Activated naive CD4-positive, alpha-beta T cell treated with anti-CD3 and anti-CD28 coated beads for 36 hours (primary cell): ENCODE results near the gene LAMA2. TPM values are rescaled to one million over a fixed set of nuclear protein-coding genes. Genes with fewer than 3 reads are reported as not detected.

Source experiments
- CTCF ChIA-PET: fragments of 350-600 bp; sonication (Branson Sonifier 250); formaldehyde crosslinking; loops from one replicate; lab custom pipeline; 2021; ENCODE audit warnings: antibody characterized with exemption; lab: Charles Lee
- DNase-seq: peaks from one replicate; pipeline ENCODE4 v3.0.0-alpha.2; 2020
- H3K27ac Mint-ChIP-seq: one replicate; pipeline ENCODE4 v1.8.0; 2021; ENCODE audit warnings: mild to moderate bottlenecking, mixed read lengths
- H3K27me3 Mint-ChIP-seq: one replicate; pipeline ENCODE4 v1.8.0; 2021; ENCODE audit warnings: low read depth, mixed read lengths
- H3K36me3 Mint-ChIP-seq: one replicate; pipeline ENCODE4 v1.8.0; 2021; ENCODE audit warnings: low read depth, mixed read lengths
- H3K4me1 Mint-ChIP-seq: one replicate; pipeline ENCODE4 v1.8.0; 2021; ENCODE audit warnings: low read depth, mixed read lengths
- H3K4me3 Mint-ChIP-seq: one replicate; pipeline ENCODE4 v1.8.0; 2021; ENCODE audit warnings: mild to moderate bottlenecking, moderate library complexity, mixed read lengths
- H3K9me3 Mint-ChIP-seq: one replicate; pipeline ENCODE4 v1.8.0; 2021; ENCODE audit warnings: mixed read lengths
- intact Hi-C: fragments of 100-400 bp; cut with micrococcal nuclease; formaldehyde crosslinking; loops from one replicate; pipeline ENCODE4 v1.15.1; 2023
- total RNA-seq, 2 experiments: library from RNA; stranded (reverse); gene quantifications; one replicate each; pipeline ENCODE4 v1.2.3, GENCODE V29; 2021

The LAMA2 gene
- total RNA-seq, 2 experiments from 2014 or later = 0.86 to 2.2 TPM

GRCh38 chr6:129525055-129525454, 642.1 kb downstream of the LAMA2 start:
- Mint-ChIP-seq H3K4me1 (peaks cover 5% of the 10 kb centered on the region), H3K27ac (no peak overlapping the region), H3K27me3 (no peaks in the 10 kb centered on the region), H3K36me3 (no peaks in the 10 kb centered on the region), H3K4me3 (no peak overlapping the region), H3K9me3 (no peaks in the 10 kb centered on the region)
- intact Hi-C loops = no loop called here
- DNase-seq = no peak
- CTCF ChIA-PET = no interaction called here

GRCh38 chr6:129534926-129535325, 652.0 kb downstream of the LAMA2 start:
- H3K9me3 Mint-ChIP-seq = peaks cover 2% of the 10 kb centered on the region
- no peaks in the 10 kb centered on the region for H3K4me1 Mint-ChIP-seq
- H3K36me3 Mint-ChIP-seq = no peaks in the 10 kb centered on the region
- no peak overlapping the region for H3K4me3 Mint-ChIP-seq
- H3K27me3 Mint-ChIP-seq = peaks cover 2% of the 10 kb centered on the region
- CTCF ChIA-PET = interaction anchor here (0.7 kb wide), 1 partner anchor 71 kb away, joined by 3 read pairs; no protein-coding TSS in a partner anchor
- no peak for DNase-seq
- intact Hi-C loops = no loop called here
- H3K27ac Mint-ChIP-seq = no peak overlapping the region

- Mint-ChIP-seq H3K27ac (no peak overlapping the region), H3K36me3 (no peaks in the 10 kb centered on the region), H3K4me3 (no peak overlapping the region), H3K4me1 (no peaks in the 10 kb centered on the region), H3K9me3 (peaks cover 2% of the 10 kb centered on the region), H3K27me3 (no peaks in the 10 kb centered on the region)
- CTCF ChIA-PET = interaction anchor here (1.3 kb wide), 2 partner anchors 13 to 61 kb away, joined by 5 to 6 read pairs; no protein-coding TSS in a partner anchor
- no peak for DNase-seq
- intact Hi-C loops = no loop called here
These were observed 653.3 kb downstream of the LAMA2 start for GRCh38 chr6:129536271-129536670.

GRCh38 chr6:129539032-129539431, 656.1 kb downstream of the LAMA2 start:
- Mint-ChIP-seq H3K27ac (no peak overlapping the region), H3K36me3 (no peaks in the 10 kb centered on the region), H3K4me1 (peaks cover under 1% of the 10 kb centered on the region), H3K27me3 (no peaks in the 10 kb centered on the region), H3K9me3 (no peaks in the 10 kb centered on the region), H3K4me3 (no peak overlapping the region)
- no peak for DNase-seq
- CTCF ChIA-PET = interaction anchor here (0.6 kb wide), 2 partner anchors 11 to 114 kb away, joined by 3 to 7 read pairs; no protein-coding TSS in a partner anchor
- intact Hi-C loops = no loop called here

- DNase-seq = no peak
- Mint-ChIP-seq H3K36me3 (no peaks in the 10 kb centered on the region), H3K4me3 (no peak overlapping the region), H3K27me3 (no peaks in the 10 kb centered on the region), H3K27ac (no peak overlapping the region), H3K9me3 (no peaks in the 10 kb centered on the region), H3K4me1 (peaks cover 3% of the 10 kb centered on the region)
- intact Hi-C loops = no loop called here
- CTCF ChIA-PET = no interaction called here
These were observed 659.8 kb downstream of the LAMA2 start for GRCh38 chr6:129542705-129543104.

GRCh38 chr6:129543981-129544380, 661.0 kb downstream of the LAMA2 start:
- Mint-ChIP-seq H3K4me1 (peaks cover 3% of the 10 kb centered on the region), H3K4me3 (no peak overlapping the region), H3K9me3 (no peaks in the 10 kb centered on the region), H3K27ac (no peak overlapping the region), H3K36me3 (no peaks in the 10 kb centered on the region), H3K27me3 (no peaks in the 10 kb centered on the region)
- CTCF ChIA-PET = no interaction called here
- intact Hi-C loops = no loop called here
- DNase-seq = no peak

- Mint-ChIP-seq H3K9me3 (no peaks in the 10 kb centered on the region), H3K4me1 (peaks cover 3% of the 10 kb centered on the region), H3K36me3 (no peaks in the 10 kb centered on the region), H3K4me3 (no peak overlapping the region), H3K27ac (no peak overlapping the region), H3K27me3 (no peaks in the 10 kb centered on the region)
- CTCF ChIA-PET = interaction anchor here (1.2 kb wide), 1 partner anchor 9 kb away, joined by 4 read pairs; no protein-coding TSS in a partner anchor
- no peak for DNase-seq
- intact Hi-C loops = loop anchor here (5.0 kb wide), 1 partner anchor 33 kb away; no protein-coding TSS in a partner anchor
These were observed 662.1 kb downstream of the LAMA2 start for GRCh38 chr6:129544892-129545612.

- Mint-ChIP-seq H3K27me3 (no peaks in the 10 kb centered on the region), H3K27ac (no peak overlapping the region), H3K9me3 (no peaks in the 10 kb centered on the region), H3K4me3 (no peak overlapping the region), H3K4me1 (peaks cover 3% of the 10 kb centered on the region), H3K36me3 (no peaks in the 10 kb centered on the region)
- intact Hi-C loops = loop anchor here (5.0 kb wide), 1 partner anchor 34 kb away; no protein-coding TSS in a partner anchor
- CTCF ChIA-PET = interaction anchor here (0.8 to 2.0 kb wide), 2 partner anchors 9 to 45 kb away, joined by 3 to 7 read pairs; no protein-coding TSS in a partner anchor
- DNase-seq = no peak
These were observed 663.8 kb downstream of the LAMA2 start for GRCh38 chr6:129546702-129547101.

GRCh38 chr6:129551486-129551885, 668.5 kb downstream of the LAMA2 start:
- CTCF ChIA-PET = no interaction called here
- intact Hi-C loops = no loop called here

GRCh38 chr6:129552413-129552812, 669.5 kb downstream of the LAMA2 start:
- Mint-ChIP-seq H3K4me3 (no peak overlapping the region), H3K9me3 (no peaks in the 10 kb centered on the region), H3K27ac (no peak overlapping the region), H3K4me1 (no peaks in the 10 kb centered on the region), H3K36me3 (no peaks in the 10 kb centered on the region), H3K27me3 (peaks cover under 1% of the 10 kb centered on the region)
- CTCF ChIA-PET = no interaction called here
- intact Hi-C loops = no loop called here
- DNase-seq = no peak

More at GRCh38 chr6:129551486-129551885, 668.5 kb downstream of the LAMA2 start:
- Mint-ChIP-seq H3K4me3 (no peak overlapping the region), H3K9me3 (no peaks in the 10 kb centered on the region), H3K27me3 (no peaks in the 10 kb centered on the region), H3K27ac (no peak overlapping the region), H3K4me1 (no peaks in the 10 kb centered on the region), H3K36me3 (no peaks in the 10 kb centered on the region)
- no peak for DNase-seq

GRCh38 chr6:129555206-129555832, 672.4 kb downstream of the LAMA2 start:
- CTCF ChIA-PET = interaction anchor here (0.5 to 1.6 kb wide), 2 partner anchors 12 to 26 kb away, joined by 3 to 4 read pairs; no protein-coding TSS in a partner anchor
- H3K4me1 Mint-ChIP-seq = no peaks in the 10 kb centered on the region

GRCh38 chr6:129558248-129558647, 675.3 kb downstream of the LAMA2 start:
- CTCF ChIA-PET = no interaction called here
- Mint-ChIP-seq H3K4me1 (no peaks in the 10 kb centered on the region), H3K27me3 (peaks cover 5% of the 10 kb centered on the region), H3K9me3 (peaks cover 3% of the 10 kb centered on the region), H3K36me3 (no peaks in the 10 kb centered on the region), H3K27ac (no peak overlapping the region), H3K4me3 (no peak overlapping the region)
- intact Hi-C loops = no loop called here
- no peak for DNase-seq

More at GRCh38 chr6:129555206-129555832, 672.4 kb downstream of the LAMA2 start:
- H3K27me3 Mint-ChIP-seq = peaks cover 5% of the 10 kb centered on the region
- H3K4me3 Mint-ChIP-seq = no peak overlapping the region
- no peak overlapping the region for H3K27ac Mint-ChIP-seq
- peaks cover 3% of the 10 kb centered on the region for H3K9me3 Mint-ChIP-seq
- DNase-seq = no peak
- no peaks in the 10 kb centered on the region for H3K36me3 Mint-ChIP-seq
- intact Hi-C loops = no loop called here
